Hematopoietic multipotent progenitor cell treated with erythropoietin and hydrocortisone succinate and interleukin-3 and kit ligand, for 15 days (in vitro differentiated cells): ENCODE data around the gene EEFSEC.

ENCODE experiments used
- DNase-seq: peaks from one replicate; pipeline ENCODE4 v3.0.0-alpha.2; 2015; ENCODE audit warnings: low spot score

Gene EEFSEC

DNA sequence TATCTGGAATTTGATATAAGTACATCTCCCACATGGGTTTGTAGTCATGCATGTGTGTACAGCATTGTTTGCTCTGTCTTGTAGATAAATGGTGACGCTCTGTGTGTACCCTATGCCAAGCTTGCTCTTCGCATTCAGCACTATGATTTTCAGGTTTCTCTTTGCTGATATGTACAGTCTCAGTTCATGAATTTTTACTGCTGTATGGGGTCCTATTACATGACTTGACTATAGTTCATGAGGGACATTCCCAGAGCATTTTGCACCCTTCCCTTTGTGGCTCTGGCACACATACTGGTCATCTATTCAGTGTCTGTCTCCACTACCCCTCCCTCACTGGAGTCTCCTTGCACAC, 132.7 kb downstream of the EEFSEC start:
- no peak for DNase-seq

DNA sequence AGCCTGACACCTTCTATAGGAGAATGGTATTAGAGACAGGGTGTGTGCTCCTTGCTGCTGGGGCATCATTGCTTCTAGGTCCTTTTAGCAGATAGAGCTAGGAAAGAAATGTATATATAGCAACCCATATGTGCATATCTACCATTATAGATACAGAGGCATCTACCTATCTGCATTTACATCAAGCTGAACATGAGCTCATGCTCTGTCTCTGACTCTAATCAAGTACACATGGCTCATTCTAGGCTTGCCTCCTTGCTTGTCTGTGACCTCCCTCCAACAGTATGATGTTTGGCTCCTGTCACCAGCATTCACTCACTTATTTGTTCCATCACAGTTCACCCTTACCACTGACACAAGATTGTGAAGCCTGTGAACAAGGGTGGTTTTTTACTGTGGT, 133.4 kb downstream of the EEFSEC start:
- no peak for DNase-seq

DNA sequence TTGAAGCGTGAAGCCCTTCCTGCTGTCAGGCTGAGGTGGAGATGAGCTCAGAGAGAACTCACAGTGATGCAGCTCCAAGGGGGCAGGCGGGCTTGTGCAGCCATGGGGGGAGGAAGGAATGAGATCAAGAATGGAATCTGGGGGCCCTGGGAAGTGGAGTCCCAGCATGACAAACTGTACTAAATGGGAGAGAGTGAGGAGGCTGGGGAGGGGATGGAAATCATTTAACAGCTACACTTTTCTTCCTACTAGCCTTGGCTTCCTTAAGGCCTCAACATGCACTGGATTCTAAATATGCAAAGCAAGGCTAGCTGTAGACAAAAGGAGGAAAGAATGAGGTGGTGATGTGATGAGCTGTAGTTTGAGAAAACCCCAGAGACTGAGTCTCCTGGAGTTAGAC, 133.9 kb downstream of the EEFSEC start:
- no peak for DNase-seq

DNA sequence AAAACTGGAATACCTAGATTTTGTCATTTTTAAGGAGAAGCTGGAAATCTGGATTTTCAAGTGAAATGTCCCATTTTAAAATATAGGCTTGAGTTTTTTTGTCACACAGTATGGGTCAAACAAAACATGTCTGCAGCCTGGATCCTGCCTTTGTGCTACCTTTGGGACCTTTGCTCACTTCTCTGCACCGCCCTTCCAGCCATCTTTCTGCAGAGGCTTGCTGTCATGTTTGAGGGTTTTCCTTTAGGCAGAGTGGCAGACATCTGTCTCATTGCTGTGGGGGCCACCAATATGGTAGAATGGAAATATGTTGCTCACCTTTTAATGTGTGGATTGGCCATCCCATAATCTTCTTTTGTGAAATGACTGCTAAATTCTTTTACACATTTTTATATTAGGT, 136.3 kb downstream of the EEFSEC start:
- DNase-seq, result no peak

DNA sequence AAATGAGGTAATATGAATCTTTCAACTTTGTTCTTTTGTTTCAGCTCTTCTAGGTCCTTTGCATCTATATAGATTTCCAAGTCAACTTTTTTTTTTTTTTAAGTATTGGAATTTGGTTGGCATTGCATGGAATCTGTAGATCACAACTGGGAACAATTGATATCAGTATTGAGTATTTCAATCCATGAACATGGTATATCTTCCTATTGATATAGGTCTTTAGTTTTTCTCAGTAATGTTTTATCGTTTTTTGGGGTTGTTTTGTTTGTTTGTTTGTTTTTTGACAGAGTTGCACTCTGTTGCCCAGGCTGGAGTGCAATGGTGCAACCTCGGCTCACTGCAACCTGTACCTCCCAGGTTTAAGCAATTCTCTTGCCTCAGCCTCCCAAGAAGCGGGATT, 137.2 kb downstream of the EEFSEC start:
- no peak for DNase-seq

DNA sequence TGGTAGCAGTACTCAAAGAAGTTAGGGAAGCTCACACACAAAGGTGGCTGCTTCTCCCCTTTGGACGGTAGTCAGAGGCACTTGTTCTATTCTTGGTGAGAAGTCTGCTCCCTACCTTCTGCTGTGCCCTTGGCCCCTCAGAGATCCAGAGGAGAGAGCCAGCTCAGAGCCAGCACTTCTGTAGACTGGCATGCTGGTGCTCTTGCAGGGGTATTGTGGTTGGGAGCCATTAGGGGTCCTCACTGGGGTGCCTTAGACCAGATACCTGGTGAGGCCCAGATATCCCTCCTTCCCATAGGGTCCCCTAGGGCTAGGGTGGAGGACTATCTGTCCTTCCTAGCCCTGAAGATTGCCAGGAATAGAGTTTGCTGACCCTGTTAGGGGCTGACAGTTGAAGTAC, 140.6 kb downstream of the EEFSEC start:
- DNase-seq, result no peak

DNA sequence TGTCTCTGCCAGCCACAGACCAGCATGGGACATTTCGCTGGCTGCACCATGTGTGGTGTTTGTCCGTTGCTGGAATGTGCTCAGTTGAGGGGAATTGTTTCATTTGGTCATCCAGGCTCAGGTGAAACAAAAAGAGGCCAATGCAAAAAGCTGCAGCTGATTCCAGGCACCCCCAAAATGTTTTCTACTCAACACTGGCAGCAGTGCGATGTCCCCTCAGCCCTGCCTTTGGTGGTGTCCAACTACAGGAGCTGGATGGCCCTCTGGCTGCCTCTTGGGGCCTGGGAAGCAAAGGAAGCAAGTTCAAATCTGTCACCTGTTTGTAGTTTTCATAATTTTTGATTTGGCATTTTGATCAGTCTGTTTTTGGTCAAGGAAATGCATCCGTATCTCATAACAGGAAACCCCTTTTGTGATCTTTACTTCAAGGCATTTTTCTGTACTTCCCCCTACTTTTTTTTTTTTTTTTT, 141.8 kb downstream of the EEFSEC start:
- no peak for DNase-seq

DNA sequence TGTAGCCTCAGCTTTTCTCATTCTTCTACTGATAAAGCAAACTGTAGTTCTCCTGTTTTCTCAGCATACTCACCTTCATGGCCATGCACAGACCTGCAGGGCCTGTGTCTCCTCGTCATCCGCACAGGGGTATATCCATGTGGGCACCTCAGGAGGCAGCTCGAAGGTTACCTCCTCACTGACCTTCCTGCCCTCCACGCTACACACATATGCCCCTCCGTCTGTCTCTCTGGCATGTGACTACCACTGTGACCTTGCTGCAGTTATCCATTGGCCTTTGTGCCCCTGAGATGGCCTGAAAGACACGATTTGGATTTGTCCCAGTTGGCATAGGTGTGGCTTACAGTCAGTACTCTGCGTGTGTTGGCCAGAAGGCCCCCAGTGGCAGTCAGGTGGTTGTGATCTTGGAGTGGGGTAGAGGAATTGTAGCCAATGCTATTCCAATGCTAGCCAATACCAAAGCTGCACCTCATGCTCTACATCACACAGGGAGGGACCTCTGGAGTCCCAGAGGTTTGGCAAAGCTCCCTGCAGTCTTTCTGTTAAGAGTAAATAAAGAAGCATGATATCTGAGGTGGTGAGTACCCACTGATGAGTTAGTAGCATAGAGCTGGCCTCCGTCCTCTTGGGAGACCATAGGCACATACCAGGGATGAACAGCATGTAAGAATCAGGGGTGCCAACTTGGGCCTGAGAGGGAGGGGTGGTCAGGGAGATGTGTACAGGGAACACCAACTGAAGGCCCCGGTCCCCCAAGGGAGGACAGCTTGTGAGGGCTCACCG, 143.4 kb downstream of the EEFSEC start:
- DNase-seq, result no peak

DNA sequence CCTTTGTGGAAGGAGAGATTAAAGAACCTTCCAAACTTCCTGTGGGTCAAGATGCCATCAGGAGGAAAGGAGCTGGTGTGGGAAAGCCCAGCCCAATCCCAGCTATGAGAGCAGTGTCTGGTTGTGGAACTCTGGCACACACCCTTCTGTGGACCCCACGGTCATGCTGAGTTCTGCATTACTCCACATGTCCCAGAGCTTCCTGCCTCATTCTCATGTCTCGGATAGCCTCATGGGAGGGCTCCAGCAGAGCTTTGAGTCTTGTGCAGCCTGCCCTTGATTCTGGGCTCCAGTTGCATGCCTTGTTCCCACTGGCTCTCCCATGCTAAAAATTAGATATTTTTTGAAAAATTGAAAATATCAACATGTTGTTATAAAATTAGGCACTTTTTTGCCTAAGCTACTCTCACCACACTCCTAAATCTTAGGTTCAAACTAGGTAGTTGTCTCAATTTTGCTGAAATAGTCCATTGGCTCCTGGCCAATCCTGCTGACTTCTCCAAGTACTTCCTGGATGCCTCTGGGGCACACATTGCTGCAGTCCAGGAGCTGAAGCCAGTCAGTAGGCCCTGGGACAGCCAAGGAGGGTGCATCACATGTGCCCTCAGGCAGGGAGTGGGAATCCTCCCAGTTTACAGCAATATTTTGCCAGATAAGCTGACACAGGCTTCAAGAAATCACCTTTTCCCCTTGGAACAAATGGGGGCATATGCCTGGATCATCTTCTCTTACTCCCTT, 144.3 kb downstream of the EEFSEC start:
- DNase-seq, result no peak

DNA sequence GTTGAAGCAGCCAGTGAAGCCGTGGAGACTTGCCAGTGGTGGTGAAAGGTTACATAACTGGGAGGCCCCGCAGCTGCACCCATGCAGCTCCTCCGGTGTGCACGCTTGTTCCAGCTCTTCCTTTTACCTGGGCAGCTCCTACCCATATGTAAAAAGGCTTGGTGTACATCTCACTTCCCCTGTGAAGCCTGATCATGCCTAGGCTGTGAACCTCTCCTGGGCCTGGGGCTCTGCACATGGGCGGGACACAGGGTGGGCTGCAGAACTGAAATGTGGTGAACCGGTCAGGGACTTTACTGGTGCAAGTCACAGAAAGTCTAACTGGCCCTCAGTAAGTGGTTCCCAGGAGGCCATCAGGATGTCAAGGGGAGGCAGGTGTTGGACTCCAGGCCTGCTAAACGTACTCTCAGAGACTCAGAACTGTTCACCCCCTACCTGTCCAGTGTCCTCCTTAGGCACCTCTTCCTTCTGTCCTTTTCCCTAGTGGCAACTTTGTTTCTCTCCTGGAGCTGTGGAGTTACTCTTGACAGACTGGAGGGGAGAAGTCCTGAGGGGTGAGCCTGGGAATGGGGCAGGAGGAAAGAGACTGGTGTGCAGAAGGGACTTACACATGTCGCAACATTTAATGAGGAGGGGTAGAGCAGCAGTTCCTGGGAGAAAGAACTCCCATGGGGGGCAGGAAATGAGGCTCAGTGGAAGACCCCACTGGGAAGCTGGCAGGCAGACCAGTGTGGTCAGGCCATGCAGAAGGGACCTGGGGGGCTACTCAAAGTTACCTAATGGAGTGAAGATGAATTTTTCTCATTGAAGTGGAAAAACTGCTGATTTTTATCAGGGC, 148.1 kb downstream of the EEFSEC start:
- no peak for DNase-seq

DNA sequence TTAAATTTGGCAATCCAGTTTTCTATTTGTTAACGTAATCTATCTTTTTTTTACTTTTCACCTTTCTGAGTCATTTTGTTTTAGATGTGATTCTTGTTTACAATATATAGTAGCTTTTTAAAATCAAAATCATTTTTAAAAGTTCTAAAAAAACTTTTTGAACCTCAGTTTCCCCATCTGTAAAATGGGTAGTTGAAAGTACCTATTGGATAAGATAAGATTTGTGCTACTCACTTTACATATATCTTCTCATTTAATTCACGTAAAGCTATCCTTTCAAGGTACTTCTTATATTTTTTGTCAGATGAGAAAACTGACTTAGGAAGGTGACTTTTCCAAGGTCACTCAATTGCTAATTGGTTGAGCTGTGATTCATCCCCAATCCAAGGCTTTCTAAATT, 153.2 kb downstream of the EEFSEC start:
- no peak for DNase-seq

DNA sequence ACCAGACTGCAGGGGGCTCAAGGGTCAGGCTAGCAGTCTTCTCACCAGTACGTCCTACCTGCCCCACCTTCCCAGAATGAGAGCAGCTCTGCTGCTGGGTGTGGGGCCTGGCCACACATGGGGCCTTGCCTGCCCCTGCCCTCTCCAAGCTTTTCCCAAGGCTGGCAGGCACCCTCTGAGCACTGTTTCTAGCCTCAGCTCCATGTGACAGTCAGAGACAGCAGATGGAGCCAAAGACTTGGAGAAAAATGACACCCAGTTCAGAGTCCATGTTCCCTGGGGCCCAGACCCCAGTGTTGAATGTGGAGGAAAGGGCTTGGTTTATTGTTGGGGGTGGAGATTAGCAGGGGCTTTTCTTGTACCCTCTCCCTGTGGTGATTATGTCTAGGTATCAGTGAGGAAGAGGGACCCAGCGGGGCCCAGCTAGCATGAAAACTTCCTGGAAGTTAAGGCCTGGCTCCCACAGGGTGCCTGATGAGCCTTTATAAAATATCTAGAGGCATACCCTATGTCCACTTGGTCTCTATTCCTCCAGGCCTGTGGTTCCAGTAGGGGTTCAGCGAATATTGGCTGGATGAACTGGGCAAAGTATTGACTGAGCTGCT, 153.8 kb downstream of the EEFSEC start:
- no peak for DNase-seq

DNA sequence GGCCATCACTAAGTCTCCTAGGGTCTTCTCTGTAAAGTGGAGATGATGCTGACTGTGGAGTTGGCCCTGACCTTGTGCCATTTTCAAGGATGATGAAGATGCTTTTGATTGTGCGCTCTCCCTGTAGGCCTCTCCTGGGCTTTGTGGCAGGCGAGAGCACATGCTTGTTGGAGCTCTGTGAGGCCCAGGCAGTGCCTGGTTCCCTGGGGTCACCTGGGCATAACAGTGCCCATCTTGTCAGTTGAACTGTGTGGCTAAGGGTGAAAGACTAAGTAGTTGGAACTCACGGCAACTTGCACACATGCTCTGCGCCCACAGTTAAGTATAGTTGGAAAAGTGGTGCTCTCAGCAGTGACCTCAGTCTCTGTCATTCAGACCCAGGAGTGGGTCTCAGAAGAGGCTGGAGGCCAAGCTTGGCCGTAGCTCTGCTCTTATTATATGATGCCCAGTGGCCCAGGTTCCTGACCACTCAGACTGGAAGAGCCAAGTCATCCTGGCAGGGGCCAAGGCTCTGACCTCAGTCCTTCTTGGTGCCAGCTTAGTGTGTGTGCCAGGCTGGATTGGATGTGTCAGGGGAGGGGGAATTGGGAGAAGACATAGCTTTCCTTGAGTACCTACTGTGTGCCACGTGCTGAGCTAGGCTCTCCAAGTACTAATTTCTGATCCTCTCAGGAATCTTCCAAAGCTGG, 154.6 kb downstream of the EEFSEC start:
- no peak for DNase-seq

DNA sequence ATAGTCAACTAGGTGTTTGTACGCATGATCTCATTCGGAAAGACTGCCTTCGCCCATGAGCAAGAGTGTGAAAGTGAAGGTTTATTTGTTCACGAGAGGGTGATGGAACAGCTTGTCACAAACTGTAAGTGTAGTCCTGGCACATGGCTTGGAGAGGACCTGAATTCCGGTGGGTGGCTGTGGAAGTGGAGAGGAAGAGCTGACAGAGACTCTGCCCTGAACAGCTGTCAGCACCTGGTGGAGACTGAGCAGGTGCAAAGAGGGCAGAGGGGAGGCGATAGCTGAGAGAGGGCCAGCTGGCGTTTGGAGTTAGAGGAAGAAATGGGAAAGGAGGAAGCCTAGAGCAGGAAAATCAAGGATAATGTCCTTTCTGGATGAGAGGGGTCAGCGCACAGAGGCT, 155.7 kb downstream of the EEFSEC start:
- no peak for DNase-seq

DNA sequence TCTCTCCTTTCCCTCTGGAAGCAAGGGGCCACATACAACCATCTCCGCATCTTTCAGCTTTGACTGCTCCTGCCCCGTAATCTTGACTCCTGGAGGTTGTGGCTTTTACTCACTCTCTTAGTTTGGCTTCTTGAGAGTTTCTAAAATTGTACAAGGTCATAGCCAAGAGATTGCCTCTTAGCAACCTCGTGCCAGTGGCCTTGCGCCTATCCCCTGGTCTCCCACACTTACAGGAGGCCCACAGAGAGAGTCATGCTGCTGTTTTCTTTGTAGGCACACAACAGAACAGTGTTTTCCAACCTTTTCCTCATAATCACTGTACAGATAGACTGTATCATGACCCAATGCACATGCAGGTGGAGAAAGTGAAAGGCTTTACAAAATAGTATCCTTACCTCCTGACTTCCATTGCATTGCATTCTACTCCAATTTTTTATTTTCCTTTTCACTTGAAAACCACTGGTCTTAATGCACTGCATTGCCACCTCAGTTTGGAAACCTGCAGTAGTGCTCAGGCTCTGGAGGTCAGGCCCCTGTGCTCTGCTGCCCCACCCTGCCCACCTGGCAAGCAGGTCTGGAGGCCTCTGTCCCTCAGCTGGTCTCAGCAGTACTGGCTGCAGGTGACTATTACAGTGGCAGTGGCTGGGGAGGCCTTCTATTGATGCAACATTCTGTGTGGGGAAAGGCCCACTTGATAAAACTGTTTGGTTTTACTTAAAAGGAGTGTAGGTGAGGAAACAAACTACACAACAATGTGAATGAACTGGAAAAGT, 157.2 kb downstream of the EEFSEC start:
- DNase-seq, result no peak

DNA sequence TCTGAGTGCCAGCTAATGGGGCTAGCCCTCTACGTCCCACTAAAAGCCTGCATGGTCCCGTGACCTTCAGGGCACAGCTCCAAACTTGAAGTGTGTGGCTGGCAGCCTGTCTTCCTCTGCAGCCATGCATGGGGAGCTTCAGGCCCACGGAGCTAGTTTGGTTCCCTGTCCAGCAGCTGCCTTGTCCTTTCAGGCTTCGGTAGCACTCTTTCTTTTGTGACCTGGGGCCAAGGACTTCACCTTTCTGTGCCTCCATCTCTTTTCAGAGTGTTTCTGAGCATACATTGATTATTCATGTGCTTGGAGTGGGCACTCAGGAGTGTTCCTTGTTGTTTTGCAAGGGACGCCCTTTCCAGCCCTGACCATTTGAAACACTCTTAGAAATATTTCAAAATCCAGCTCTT, 158.2 kb downstream of the EEFSEC start:
- no peak for DNase-seq

DNA sequence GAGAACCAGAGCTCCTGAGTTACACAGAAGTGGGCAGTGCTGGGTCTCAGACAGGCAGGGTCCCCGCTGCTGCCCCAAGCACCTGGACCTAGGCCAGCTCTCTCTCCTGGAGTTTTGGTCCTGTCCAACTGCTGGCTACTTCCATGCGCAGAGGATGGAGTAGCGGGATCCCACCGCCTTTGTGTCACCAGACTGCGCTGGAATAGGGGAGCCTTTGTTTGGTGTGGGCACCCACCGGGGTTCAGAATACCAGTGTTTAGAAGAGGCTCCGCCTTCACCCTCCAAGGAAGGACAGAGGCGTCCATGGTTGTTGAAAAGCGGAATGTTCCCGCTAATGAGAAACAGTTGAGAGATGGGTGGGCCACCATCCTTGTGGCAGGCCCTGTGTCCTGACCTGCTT, 159.0 kb downstream of the EEFSEC start:
- DNase-seq, result no peak

DNA sequence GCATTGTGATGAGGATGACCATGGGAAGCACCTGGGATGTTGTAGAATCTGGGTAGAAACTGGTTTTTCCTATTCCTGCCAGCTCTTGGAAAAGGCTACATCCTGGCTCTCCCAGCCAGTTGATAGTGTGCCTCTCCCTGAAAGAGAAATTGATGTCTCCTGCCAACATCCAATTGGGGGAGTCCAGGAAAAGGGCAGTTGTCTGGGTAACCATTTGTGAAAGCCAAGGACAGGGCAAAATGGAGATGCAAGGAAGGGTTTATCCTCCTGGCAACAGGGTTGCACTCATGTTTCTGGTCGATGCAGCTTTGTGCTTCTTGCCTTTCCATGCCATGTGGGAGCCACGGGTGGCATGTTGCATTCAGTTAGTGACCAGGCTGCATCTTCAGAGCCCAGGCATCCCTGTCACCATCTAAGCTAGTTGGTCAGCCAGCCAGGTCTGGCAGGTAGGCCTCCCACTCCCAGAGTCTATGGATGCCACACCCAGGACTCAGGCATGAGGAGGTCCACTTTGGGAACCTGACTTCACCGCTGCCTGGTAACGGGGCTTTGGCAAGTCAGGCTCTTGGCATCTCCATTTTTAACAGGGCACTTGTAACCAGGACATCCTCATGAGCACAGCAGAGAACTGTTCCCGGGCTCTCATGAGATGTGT, 159.9 kb downstream of the EEFSEC start:
- no peak for DNase-seq

DNA sequence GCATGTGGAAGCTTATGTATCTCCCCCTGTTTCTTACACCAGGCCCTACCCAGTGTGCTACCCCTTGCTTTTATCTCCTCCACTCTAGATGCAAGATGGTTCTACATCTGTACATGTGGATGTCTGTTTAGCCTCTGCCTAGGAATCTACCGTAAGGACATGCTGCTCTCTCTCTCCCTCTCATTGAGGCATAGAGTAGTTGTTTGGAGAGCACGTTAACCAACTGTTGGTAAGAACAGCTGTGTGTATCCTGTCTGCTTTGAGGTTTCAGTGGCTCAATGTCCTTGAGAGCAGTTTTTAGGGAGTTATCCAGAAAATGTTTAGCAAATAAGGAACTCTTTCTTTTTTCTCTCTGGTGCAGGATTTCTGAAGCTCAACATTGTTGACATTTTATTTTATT, 160.7 kb downstream of the EEFSEC start:
- DNase-seq, result no peak

DNA sequence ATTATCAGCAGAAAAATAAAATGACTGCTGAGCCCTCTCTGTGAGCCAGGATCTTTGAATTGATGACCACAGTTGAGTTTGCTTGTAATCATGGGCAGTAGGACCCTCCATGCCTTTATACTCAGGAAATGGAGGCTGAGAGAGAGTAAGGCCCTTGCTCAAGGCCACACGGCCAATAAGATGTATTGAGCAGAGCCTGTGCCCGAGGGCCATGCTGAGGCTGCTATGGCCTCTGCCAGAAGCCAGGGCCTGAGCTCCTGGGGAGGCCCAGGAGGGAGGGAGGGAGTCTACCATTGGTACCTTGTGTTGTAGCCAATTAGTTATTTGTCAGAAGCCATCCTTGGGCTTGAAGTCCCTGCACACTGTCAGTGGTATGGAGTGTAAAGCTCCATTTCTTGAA, 162.0 kb downstream of the EEFSEC start:
- DNase-seq, result no peak
